PC-3 (cell line): Measurements from ENCODE around the gene ACAP2. TPM values are rescaled to one million over a fixed set of nuclear protein-coding genes. Genes with fewer than 3 reads are reported as not detected.

Experiments used
- ATAC-seq: fragments of 200-7000 bp; cut with Tn5 transposase; 2 replicates; pipeline ENCODE4 v1.9.1; 2020; ENCODE audit warnings: mild to moderate bottlenecking, moderate library complexity
- BruUV-seq: library from RNA; stranded (reverse); fragments of 400-500 nt; replicated peaks from 2 replicates; lab custom pipeline; 2021; lab: Mats Ljungman, UMichigan
- CTCF ChIA-PET: fragments of 300-600 bp; sonication (Branson Sonifier 250); formaldehyde crosslinking; loops from one replicate; lab custom pipeline; 2022; ENCODE audit warnings: antibody characterized with exemption; lab: Charles Lee
- POLR2A ChIA-PET: fragments of 300-600 bp; sonication (Branson Sonifier 250); formaldehyde crosslinking; loops from one replicate; lab custom pipeline; 2022; ENCODE audit warnings: antibody characterized with exemption; ENCODE audit not compliant: unreplicated experiment; lab: Charles Lee
- DNase-seq: peaks from one replicate; pipeline ENCODE4 v3.0.0-alpha.2; 2015
- H2AFZ ChIP-seq: fragments of 300-600 bp; sonication (generic); 2 replicates; pipeline ENCODE4 v1.6.0; 2016; ENCODE audit warnings: antibody characterized with exemption, low read length
- H3F3A ChIP-seq: fragments of 300-600 bp; sonication (generic); one replicate; pipeline ENCODE4 v1.6.0; 2017; ENCODE audit warnings: antibody characterized with exemption, low read length, control low read depth, mild to moderate bottlenecking; ENCODE audit not compliant: unreplicated experiment
- H3K27ac ChIP-seq: fragments of 300-600 bp; sonication (generic); 2 replicates; pipeline ENCODE4 v1.5.1; 2016; ENCODE audit warnings: mild to moderate bottlenecking, low read length
- H3K27me3 ChIP-seq: fragments of 300-600 bp; sonication (generic); 2 replicates; pipeline ENCODE4 v1.6.1; 2016; ENCODE audit warnings: low read length, mixed read lengths
- H3K36me3 ChIP-seq: fragments of 300-600 bp; sonication (generic); 2 replicates; pipeline ENCODE4 v1.6.1; 2016; ENCODE audit warnings: low read depth, mixed run types, low read length, mixed read lengths
- H3K4me1 ChIP-seq: fragments of 300-600 bp; sonication (generic); 2 replicates; pipeline ENCODE4 v1.5.1; 2016; ENCODE audit warnings: low read length; ENCODE audit not compliant: insufficient read depth
- H3K4me2 ChIP-seq: fragments of 300-600 bp; sonication (generic); 2 replicates; pipeline ENCODE4 v1.6.0; 2016; ENCODE audit warnings: low read length
- H3K4me3 ChIP-seq: fragments of 300-600 bp; sonication (generic); 2 replicates; pipeline ENCODE4 v1.5.1; 2016; ENCODE audit warnings: mild to moderate bottlenecking, low read length, mixed read lengths
- H3K79me2 ChIP-seq: fragments of 300-600 bp; sonication (generic); 2 replicates; pipeline ENCODE4 v1.6.1; 2017; ENCODE audit warnings: low read length, mixed read lengths
- H3K9ac ChIP-seq: fragments of 300-600 bp; sonication (generic); 2 replicates; pipeline ENCODE4 v1.6.0; 2016; ENCODE audit warnings: mild to moderate bottlenecking, low read length
- H3K9me2 ChIP-seq: fragments of 300-600 bp; sonication (generic); replicated peaks from 2 replicates; pipeline ENCODE4 v1.6.1; 2016; ENCODE audit warnings: mixed run types, low read length, mixed read lengths
- H3K9me3 ChIP-seq: fragments of 300-600 bp; sonication (generic); 2 replicates; pipeline ENCODE4 v1.6.1; 2016; ENCODE audit warnings: low read length, mixed read lengths
- H4K20me1 ChIP-seq: fragments of 300-600 bp; sonication (generic); 2 replicates; pipeline ENCODE4 v1.6.1; 2016; ENCODE audit warnings: low read length, mixed read lengths
- CTCF ChIP-seq: fragments of 300-600 bp; sonication (generic); conservative IDR thresholded peaks from 2 replicates; pipeline ENCODE4 v1.5.1; 2017; ENCODE audit warnings: antibody characterized with exemption, low read depth, mild to moderate bottlenecking, low read length
- EZH2 ChIP-seq: fragments of 300-600 bp; sonication (generic); IDR thresholded peaks from one replicate; pipeline ENCODE4 v1.6.1; 2017; ENCODE audit warnings: antibody characterized with exemption, mild to moderate bottlenecking, low read length; ENCODE audit not compliant: unreplicated experiment
- EZH2phosphoT487 ChIP-seq: fragments of 300-600 bp; sonication (generic); IDR thresholded peaks from 2 replicates; pipeline ENCODE4 v1.6.1; 2018; ENCODE audit warnings: mild to moderate bottlenecking, antibody characterized with exemption, low read length, borderline replicate concordance
- intact Hi-C: fragments of 100-400 bp; cut with micrococcal nuclease; formaldehyde crosslinking; loops from 2 replicates; pipeline ENCODE4 v1.9.0; 2023
- total RNA-seq: library from RNA; depleted of rRNA; stranded (reverse); fragments of >200 nt; gene quantifications from 2 replicates; pipeline ENCODE4 v1.2.3, GENCODE V29; 2014

Gene ACAP2
- total RNA-seq, 1 experiment from 2014 or later, result 33.5 TPM

- Histone ChIP-seq H3K4me2 (no peak overlapping the region), H2AFZ (no peak overlapping the region), H4K20me1 (no peaks in the 10 kb centered on the region), H3K36me3 (no peaks in the 10 kb centered on the region), H3K4me3 (no peak overlapping the region), H3F3A (no peaks in the 10 kb centered on the region), H3K4me1 (0 out of 2 replicates have a peak, but pooled peaks cover 6% of the 10 kb centered on the region), H3K27me3 (no peaks in the 10 kb centered on the region), H3K9me2 (no peaks in the 10 kb centered on the region), H3K27ac (no peak overlapping the region), H3K9me3 (no peaks in the 10 kb centered on the region), H3K9ac (no peak overlapping the region), H3K79me2 (no peaks in the 10 kb centered on the region)
- POLR2A ChIA-PET, result no interaction called here
- intact Hi-C loops, result no loop called here
- no TSS peak for BruUV-seq
- no peak for TF ChIP-seq EZH2
- no peak for TF ChIP-seq EZH2phosphoT487
- no peak for TF ChIP-seq CTCF
- CTCF ChIA-PET, result no interaction called here
- DNase-seq (no peak), ATAC-seq (no peak)
Observed at GRCh38 chr3:195450731-195451229, 8.0 kb upstream of the ACAP2 start.

DNA sequence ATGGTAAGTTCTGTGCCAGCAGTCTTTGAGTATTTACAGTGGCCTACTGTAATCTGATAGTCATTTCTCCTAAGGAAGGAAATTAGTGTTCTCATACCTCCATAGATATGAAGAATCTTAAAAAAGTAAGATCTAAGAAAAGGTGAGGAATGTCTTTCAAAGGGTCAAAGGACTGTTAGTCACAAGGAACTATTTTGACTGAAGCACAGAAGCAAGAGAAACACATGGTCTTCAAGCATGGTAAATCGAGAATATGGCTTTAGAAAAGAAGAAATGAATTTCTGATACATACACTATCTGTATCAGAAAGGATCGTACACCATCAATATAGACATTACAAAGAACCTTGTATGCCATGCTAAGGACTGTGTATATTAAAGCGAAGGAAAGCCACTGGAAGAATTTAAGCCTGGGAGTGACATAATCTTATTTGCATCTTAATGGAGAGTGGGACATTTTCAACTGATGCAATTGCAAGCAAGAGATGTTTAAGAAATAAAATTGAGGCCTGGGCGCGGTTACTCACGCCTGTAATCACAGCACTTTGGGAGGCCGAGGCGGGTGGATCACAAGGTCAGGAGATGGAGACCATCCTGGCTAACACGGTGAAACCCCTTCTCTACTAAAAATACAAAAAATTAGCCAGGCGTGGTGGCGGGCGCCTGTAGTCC lies 5.5 kb upstream of the ACAP2 start:
- no peaks in the 10 kb centered on the region for H4K20me1 ChIP-seq
- TF ChIP-seq CTCF (no peak), EZH2 (no peak), EZH2phosphoT487 (no peak)
- no peaks in the 10 kb centered on the region for H3K9me2 ChIP-seq
- no TSS peak for BruUV-seq
- POLR2A ChIA-PET, result no interaction called here
- no peaks in the 10 kb centered on the region for H3F3A ChIP-seq
- H3K27me3 ChIP-seq, result no peaks in the 10 kb centered on the region
- no peak overlapping the region for H3K4me3 ChIP-seq
- H3K4me1 ChIP-seq, result peaks cover 6% of the 10 kb centered on the region; the same call in 1 of the 2 replicates
- no peak for DNase-seq
- no peak overlapping the region for H3K9ac ChIP-seq
- intact Hi-C loops, result no loop called here
- no peak overlapping the region for H2AFZ ChIP-seq
- no peaks in the 10 kb centered on the region for H3K9me3 ChIP-seq
- no peaks in the 10 kb centered on the region for H3K79me2 ChIP-seq
- no peak overlapping the region for H3K4me2 ChIP-seq
- no peak for ATAC-seq
- no peaks in the 10 kb centered on the region for H3K36me3 ChIP-seq
- CTCF ChIA-PET, result no interaction called here
- no peak overlapping the region for H3K27ac ChIP-seq

- Histone ChIP-seq H3K4me2 (no peak overlapping the region), H3K9me3 (no peaks in the 10 kb centered on the region), H4K20me1 (no peaks in the 10 kb centered on the region), H3K9me2 (no peaks in the 10 kb centered on the region), H3F3A (no peaks in the 10 kb centered on the region), H3K36me3 (no peaks in the 10 kb centered on the region), H3K27me3 (no peaks in the 10 kb centered on the region), H3K4me3 (no peak overlapping the region), H3K79me2 (peaks cover 5% of the 10 kb centered on the region), H3K4me1 (peaks cover 6% of the 10 kb centered on the region; the same call in 1 of the 2 replicates), H3K9ac (no peak overlapping the region), H3K27ac (no peak overlapping the region), H2AFZ (no peak overlapping the region)
- no TSS peak for BruUV-seq
- no peak for DNase-seq
- no peak for ATAC-seq
- no peak for TF ChIP-seq CTCF
- TF ChIP-seq EZH2phosphoT487, result no peak
- TF ChIP-seq EZH2, result no peak
- POLR2A ChIA-PET, result no interaction called here
- CTCF ChIA-PET, result no interaction called here
- intact Hi-C loops, result no loop called here
Observed at GRCh38 chr3:195447201-195447600, 4.4 kb upstream of the ACAP2 start.
